SH-SY5Y (cell line): ENCODE measurements around the gene KLHL8.

Experiments used
- GATA2 ChIP-seq: IDR thresholded peaks from 2 replicates; pipeline ENCODE4 v1.6.1; 2011; ENCODE audit warnings: mild to moderate bottlenecking, low read depth, low read length
- GATA3 ChIP-seq: IDR thresholded peaks from 2 replicates; pipeline ENCODE4 v1.6.1; 2011; ENCODE audit warnings: low read depth, mild to moderate bottlenecking, low read length, moderate library complexity

GRCh38 chr4:87174672-87175071 is 45.7 kb downstream of the KLHL8 start:
- TF ChIP-seq GATA3 (no peak), GATA2 (no peak)
